Islet precursor cell (in vitro differentiated cells): ENCODE results near the gene HEMK1.

Source experiments
- DNase-seq: peaks from one replicate; pipeline ENCODE4 v3.0.0-alpha.2; 2018

HEMK1 gene

DNA sequence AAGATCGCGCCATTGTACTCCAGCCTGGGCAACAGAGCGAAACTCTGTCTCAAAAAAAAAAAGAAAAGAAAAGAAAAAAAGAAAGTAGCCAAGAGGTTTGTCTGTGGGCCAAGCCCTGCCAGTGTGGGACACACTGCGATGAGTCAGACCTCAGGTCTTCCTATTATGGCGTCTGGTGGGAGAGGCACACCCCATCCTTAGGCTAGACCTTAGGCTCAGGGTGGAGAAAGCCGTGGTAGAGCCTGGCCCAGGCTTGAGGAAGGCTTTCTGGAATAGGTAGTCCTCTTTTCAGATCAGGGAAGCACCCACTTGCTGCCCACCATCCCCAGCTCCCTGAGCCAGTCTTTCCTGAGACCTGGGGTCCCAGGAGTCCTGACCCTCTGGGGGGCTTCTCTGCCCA lies 6.0 kb downstream of the HEMK1 start:
- no peak for DNase-seq

GRCh38 chr3:50577348-50577747 lies 8.0 kb downstream of the HEMK1 start:
- no peak for DNase-seq

GRCh38 chr3:50580683-50581458 lies 11.5 kb downstream of the HEMK1 start:
- DNase-seq = no peak

DNA sequence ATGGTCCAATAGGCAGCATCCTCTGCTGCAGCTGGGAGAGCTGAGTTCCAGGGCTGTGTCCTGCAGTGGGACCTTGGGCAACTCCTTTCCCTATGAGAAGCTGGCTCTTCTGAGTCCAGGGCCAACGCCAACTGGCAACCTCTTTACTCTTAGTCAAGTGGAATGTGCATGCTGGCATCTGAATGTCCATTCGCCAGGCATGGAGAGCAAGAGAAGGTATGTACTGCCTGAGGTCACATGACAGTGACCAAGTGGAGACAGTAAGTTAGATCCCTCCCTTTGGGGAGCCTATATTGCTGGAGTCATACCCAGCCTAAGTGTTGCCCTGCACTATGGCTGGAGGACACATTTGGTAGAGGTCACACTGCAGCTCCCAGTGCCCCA lies 12.1 kb downstream of the HEMK1 start:
- no peak for DNase-seq

DNA sequence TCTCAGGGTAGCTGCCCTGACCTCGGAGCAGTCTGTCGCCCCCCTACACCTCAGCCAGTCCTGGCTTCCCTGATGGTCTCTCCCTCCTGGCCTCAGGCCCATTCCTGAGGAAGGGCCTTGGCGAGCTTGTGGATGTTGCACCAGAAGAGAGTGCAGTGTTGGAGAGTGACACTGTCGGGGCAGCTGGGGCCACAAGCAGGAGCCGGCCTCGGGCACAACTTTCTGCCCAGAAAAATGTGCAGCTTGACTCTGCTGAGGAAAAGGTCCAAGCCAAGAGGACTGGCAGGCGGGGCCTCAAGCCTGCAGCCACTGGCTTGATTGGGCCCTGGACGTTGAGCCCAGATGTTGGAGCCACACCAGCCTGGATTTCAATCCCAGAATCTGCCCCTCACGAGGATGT lies 12.8 kb downstream of the HEMK1 start:
- DNase-seq = no peak

GRCh38 chr3:50583897-50584296 lies 14.6 kb downstream of the HEMK1 start:
- DNase-seq = no peak

DNA sequence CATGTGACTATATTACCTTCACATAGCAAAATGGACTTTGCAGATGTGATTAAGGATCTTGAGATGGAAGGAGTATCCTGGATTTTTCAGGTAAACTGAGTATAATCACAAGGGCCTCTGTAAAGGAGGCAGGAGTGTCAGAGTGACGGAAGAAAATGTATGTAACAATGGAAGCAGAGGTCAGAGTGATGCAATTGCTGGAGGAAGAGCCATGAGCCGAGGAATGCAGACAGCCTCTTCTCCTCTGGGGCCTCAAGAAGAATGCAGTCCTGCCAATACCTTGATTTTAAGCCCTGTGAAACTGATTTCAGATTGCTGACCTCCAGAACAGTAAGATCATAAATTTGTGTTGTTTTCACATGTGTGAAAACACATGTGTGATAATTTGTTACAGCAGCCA lies 15.1 kb downstream of the HEMK1 start:
- DNase-seq = no peak

DNA sequence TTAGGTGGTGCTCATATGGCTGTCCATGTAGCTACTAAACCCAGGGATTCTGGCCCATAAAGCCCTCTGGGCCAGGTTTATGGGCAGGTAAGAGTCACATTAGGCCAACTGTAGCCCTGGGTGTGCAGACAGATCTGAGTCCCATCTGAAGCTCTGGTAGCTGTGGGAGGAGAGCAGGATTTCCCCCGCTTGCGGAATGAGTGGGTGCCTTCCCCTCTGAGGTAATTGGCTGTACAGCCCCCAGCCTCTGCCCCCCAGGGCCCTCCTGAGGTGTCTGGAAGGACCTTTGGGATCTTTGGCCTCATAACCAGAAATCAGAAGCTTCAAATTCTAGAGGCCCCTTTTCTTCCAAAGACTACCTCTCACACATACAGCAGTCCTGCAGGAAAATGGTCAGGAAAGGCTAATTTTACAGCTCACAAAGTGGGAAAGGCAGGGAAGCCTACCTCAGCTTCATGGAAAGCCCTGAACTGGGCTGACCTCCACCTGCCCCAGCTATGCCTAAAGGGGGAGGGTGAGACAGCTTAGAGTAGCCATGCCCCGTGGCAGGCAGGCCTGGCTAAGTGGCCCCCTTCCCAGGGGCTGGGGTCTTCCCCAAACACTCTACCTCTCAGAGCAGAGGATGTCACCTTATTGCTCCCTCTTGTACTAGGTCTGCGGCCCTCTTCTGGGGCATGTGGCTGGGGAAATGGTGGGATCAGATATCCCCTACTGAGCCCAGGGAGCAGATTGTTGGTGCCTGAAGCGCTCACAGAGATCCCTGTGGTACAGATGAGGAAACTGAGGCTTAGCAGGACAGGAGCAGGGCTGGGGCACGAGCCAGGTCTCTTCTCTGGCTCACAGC lies 16.8 kb downstream of the HEMK1 start:
- no peak for DNase-seq

GRCh38 chr3:50586763-50587070 lies 17.4 kb downstream of the HEMK1 start:
- no peak for DNase-seq

- no peak for DNase-seq
Measured at GRCh38 chr3:50587373-50587772, 18.1 kb downstream of the HEMK1 start.

DNA sequence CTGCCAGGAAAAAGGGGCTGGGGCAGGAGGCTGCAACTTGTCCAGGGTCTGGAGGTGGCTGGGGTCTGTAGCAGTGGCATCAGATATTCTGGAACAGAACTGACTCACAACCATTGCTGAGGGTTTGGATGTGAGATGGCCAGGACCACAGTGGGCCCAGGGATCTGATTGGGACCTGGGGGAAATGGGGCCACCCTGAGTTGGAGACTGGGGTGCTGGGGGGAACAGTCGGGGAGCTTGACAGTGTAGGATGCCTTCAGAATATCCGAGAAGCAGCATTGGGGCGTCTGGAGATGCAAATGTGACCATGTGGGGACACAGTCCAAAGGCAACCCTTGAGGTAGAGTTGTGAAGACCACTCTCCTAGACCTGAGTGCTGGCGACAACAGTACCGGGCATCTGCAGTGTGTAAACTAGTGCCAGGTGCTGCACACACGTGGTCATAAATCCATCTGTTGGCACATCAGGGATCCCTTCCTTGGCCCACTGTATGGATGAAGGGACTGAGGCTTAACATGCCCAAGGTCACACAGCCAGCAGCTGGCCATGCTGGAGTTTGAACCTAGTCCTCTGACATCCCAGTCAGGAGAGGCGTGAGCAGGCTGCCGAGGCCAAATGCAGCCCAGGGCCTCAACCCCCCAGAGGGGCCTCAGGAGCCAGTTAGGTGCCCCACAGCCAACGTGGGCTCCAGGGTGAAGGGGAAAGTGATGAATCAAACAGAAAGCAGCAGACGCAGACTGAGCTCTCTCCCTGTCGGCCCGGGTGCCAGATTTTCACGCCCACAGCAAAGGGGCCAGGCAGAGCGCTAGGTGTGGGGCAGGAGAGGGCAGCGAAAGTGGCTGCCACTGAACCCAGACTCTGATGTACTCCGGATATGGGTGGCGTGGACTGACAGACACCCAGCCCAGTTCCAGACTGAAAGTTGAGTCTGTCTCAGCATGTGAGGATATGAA lies 18.8 kb downstream of the HEMK1 start:
- no peak for DNase-seq

GRCh38 chr3:50588759-50589433 lies 19.6 kb downstream of the HEMK1 start:
- no peak for DNase-seq

- no peak for DNase-seq
Measured at GRCh38 chr3:50591196-50591741, 21.9 kb downstream of the HEMK1 start.

GRCh38 chr3:50592568-50592967 lies 23.2 kb downstream of the HEMK1 start:
- no peak for DNase-seq

DNA sequence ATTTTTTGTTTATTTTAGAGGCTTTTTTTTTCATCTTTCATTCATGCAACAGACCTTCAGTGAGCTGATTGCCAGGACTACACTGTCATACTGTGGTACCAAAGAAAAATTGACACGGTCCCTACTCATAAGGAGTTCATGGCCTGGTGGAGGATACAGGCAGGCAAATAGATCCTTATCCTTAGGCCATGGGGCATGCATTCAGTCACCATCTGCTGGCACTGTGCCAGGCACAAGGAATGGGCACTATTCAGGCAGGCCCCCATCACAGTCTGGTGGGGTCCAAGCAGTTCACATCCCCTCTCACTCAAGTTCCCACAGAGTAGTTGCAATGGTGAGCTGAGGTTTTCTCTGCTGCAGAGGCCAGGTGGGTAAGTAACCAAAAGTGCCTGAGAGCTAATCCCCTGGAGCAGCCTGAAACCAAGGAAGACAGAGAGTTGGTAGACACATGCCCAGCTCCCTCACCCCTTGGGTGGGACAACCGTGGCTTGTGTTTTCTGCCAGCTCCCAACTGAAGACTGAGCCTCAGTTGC lies 25.0 kb downstream of the HEMK1 start:
- DNase-seq = no peak

- DNase-seq = no peak
Measured at GRCh38 chr3:50599115-50599715, 29.9 kb downstream of the HEMK1 start.

DNA sequence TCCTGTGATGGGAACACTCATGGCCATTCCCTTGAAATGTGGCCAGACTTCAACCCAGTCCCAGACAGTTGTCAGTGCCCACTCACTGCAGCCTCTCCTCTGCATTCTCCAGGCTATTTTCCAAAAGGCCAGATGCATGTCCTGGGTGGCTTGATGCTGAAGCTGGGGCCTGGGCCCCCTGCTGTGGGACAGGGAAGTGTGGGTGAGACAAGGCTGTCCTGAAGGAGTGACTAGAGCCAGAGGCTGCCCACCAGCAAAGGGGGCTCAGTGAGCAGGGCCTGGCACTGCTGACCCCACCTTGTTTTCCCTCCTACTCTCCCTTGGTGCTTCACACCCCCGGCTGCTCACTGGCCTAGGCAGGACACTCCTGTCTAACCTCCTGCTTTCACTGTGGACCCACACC lies 30.4 kb downstream of the HEMK1 start:
- no peak for DNase-seq

- no peak for DNase-seq
Measured at GRCh38 chr3:50600141-50600753, 30.9 kb downstream of the HEMK1 start.

DNA sequence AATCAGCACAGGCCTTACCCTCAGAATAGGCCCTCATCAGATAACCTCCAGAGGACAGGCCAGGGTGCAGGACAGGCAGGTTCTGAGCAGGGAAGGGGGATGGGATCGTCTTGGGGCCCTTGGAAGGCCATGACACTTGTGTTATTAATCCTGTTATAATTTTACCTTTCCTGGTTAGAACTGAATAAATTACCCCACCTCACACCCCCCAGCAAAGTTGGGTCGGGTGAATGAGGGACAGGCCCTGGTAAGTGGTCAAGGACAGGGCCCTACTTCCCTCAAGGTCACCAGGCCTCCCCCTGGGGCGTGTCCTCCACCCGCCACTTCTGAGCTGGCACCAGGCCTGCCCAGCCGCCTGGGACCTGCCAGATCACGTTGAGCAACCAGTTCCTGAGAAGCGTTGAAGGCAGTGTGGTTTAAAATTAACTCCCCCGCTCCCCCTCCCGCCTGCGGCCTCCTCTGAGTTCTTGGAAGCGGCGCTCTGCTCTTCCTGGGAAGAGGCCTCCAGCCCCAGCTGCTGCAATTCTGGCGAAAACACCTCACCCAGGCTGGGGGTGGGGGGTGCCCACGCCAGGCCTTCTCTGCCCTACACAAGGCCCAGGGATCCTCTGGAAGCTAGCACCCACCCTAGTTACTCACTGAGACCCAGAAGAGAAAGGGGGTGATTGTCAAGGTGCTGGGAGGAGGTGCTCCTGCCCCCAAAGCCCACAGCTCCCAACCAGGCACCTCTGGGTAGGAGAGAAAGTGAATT lies 31.7 kb downstream of the HEMK1 start:
- DNase-seq = no peak

- DNase-seq = no peak
Measured at GRCh38 chr3:50602595-50603191, 33.4 kb downstream of the HEMK1 start.
